Measurements from ENCODE around the gene ZC3H18. TPM values are rescaled to one million over a fixed set of nuclear protein-coding genes. Genes with fewer than 3 reads are reported as not detected.
A peak's percentile ranks its signal among the peaks of the same experiment; 100 is the strongest.

The ZC3H18 gene
- total RNA-seq, 1 donor from 2014 or later: 88.5 TPM

DNA sequence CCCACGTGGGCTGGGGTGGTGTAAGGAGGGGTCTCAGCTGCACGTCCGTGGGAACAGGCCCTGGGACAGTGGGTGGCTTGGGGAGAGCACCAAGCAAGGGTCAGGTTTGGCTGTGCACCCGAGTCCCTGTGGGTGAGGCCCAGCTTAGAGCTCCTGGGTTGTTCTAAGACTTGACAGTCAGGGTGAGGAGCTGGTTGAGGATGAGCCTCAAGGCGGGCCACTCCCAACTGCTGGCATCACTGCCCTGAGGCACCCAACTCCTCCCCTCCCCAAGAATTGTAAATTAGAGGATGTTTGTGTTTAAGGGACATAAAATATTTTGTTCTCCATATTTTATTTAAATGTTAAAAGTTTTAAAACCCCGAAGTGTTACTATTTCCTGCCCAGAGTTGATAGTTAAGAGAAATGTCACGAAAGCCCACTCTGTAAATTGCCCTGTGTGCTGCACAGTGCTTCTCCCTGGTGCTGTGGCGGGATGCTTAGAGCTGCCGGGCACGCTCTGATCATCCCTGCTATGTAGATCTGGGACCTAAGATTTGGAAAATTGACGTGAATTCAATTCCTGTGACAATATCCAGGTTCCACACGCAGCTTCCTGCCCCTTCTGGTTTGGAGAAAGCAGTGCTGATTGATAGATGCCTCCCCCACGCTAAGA lies 15.9 kb downstream of the ZC3H18 start:
- TF ChIP-seq, protein P1, sequence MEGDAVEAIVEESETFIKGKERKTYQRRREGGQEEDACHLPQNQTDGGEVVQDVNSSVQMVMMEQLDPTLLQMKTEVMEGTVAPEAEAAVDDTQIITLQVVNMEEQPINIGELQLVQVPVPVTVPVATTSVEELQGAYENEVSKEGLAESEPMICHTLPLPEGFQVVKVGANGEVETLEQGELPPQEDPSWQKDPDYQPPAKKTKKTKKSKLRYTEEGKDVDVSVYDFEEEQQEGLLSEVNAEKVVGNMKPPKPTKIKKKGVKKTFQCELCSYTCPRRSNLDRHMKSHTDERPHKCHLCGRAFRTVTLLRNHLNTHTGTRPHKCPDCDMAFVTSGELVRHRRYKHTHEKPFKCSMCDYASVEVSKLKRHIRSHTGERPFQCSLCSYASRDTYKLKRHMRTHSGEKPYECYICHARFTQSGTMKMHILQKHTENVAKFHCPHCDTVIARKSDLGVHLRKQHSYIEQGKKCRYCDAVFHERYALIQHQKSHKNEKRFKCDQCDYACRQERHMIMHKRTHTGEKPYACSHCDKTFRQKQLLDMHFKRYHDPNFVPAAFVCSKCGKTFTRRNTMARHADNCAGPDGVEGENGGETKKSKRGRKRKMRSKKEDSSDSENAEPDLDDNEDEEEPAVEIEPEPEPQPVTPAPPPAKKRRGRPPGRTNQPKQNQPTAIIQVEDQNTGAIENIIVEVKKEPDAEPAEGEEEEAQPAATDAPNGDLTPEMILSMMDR (conservative IDR thresholded peaks at IDR 0.05): no peak
- Mint-ChIP-seq H3K9me3 (no peaks in the 10 kb centered on the region), H3K4me3 (no peak overlapping the region), H3K27me3 (ENCODE audit: low read depth) (no peaks in the 10 kb centered on the region), H3K4me1 (no peaks in the 10 kb centered on the region), H3K36me3 (ENCODE audit: low read depth) (peaks cover 7% of the 10 kb centered on the region), H3K27ac (ENCODE audit: unreplicated experiment) (no peak overlapping the region)
- no peak for DNase-seq (ENCODE audit: low read depth, low spot score)

DNA sequence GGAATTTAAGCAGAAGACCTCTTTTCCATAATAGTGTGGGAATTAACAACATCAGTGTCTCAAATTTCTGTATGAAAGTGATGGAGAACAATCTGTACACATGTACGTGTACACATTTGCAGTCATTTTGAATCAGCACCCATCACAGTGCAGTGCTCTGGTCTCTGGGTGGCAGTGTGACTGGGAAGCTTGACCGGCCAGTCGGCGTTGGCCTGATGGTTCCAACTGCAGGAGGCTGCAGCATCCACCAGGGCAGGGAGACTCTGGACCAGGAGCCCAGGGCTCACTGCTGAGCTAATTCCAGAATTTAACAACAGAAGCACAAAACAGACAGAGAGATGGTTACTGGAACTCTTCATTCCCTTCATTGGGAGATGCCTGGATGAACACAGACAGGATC lies 17.9 kb downstream of the ZC3H18 start:
- H3K4me1 Mint-ChIP-seq: peaks cover 4% of the 10 kb centered on the region
- TF ChIP-seq, protein P1 (conservative IDR thresholded peaks at IDR 0.05): no peak
- H3K9me3 Mint-ChIP-seq: no peaks in the 10 kb centered on the region
- DNase-seq (ENCODE audit: low read depth, low spot score): no peak
- H3K36me3 Mint-ChIP-seq (ENCODE audit: low read depth): peaks cover 14% of the 10 kb centered on the region
- H3K27ac Mint-ChIP-seq (ENCODE audit: unreplicated experiment): no peak overlapping the region
- no peaks in the 10 kb centered on the region for H3K27me3 Mint-ChIP-seq (ENCODE audit: low read depth)
- H3K4me3 Mint-ChIP-seq: no peak overlapping the region

DNA sequence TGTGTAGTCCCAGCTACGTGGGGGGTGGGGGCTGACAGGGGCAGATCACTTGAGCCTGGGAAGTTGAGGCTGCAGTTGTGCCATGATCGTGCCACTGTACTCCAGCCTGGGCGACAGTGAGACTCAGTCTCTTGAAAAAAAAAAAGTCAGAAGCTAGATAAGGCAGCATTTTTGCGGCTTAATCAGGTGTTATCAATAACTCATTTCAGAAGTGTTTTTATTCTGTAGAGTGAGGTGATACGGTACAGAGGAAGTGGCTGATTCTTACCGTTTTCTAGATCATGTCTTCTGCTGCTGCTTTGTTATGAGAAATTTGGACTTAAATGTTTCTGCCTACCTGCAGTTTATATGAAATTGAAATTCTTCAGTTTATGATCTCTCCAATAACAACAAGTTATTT lies 18.6 kb downstream of the ZC3H18 start:
- no peak overlapping the region for H3K27ac Mint-ChIP-seq (ENCODE audit: unreplicated experiment)
- peaks cover 10% of the 10 kb centered on the region for H3K4me1 Mint-ChIP-seq
- no peaks in the 10 kb centered on the region for H3K9me3 Mint-ChIP-seq
- peaks cover 14% of the 10 kb centered on the region for H3K36me3 Mint-ChIP-seq (ENCODE audit: low read depth)
- DNase-seq (ENCODE audit: low read depth, low spot score): no peak
- H3K27me3 Mint-ChIP-seq (ENCODE audit: low read depth): no peaks in the 10 kb centered on the region
- no peak overlapping the region for H3K4me3 Mint-ChIP-seq
- TF ChIP-seq, protein P1 (conservative IDR thresholded peaks at IDR 0.05): no peak

DNA sequence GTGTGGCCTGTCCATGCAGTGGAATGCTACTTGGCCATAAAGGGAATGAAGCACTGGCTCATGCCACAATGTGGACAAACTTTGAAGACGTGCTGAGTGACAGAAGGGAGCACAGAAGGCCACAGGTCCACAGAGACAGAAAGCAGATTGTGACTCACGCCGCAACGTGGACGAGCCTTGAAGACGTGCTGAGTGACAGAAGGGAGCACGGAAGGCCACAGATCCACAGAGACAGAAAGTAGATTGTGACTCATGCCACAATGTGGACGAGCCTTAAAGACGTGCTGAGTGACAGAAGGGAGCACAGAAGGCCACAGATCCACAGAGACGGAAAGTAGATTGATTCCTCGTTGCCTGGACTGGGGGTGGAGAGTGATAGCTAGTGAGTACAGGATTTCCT lies 19.2 kb downstream of the ZC3H18 start:
- DNase-seq (ENCODE audit: low read depth, low spot score): no peak
- Mint-ChIP-seq H3K27me3 (ENCODE audit: low read depth) (no peaks in the 10 kb centered on the region), H3K27ac (ENCODE audit: unreplicated experiment) (peak overlapping the region; percentile 43), H3K4me3 (no peak overlapping the region), H3K4me1 (peaks cover 13% of the 10 kb centered on the region), H3K9me3 (no peaks in the 10 kb centered on the region), H3K36me3 (ENCODE audit: low read depth) (peaks cover 14% of the 10 kb centered on the region)
- TF ChIP-seq, protein P1 (conservative IDR thresholded peaks at IDR 0.05): no peak

DNA sequence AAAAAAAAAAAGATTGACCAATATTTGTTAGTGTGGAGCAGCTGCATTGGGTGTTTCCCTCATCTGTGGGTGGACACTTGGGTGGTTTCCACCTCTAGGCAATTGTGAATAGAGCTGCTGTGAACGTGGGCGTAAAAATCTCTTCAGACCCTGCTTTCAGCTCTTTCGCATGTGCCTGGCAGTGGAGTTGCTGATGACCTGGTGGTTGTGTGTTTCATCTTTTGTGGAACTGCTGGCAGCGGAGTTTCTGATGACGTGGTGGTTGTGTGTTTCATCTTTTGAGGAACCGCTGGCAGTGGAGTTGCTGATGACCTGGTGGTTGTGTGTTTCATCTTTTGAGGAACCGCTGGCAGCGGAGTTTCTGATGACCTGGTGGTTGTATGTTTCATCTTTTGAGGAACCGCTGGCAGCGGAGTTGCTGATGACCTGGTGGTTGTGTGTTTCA lies 21.4 kb downstream of the ZC3H18 start:
- H3K4me1 Mint-ChIP-seq: peaks cover 24% of the 10 kb centered on the region
- no peak for DNase-seq (ENCODE audit: low read depth, low spot score)
- peaks cover 16% of the 10 kb centered on the region for H3K36me3 Mint-ChIP-seq (ENCODE audit: low read depth)
- H3K27ac Mint-ChIP-seq (ENCODE audit: unreplicated experiment): no peak overlapping the region
- no peaks in the 10 kb centered on the region for H3K27me3 Mint-ChIP-seq (ENCODE audit: low read depth)
- no peak overlapping the region for H3K4me3 Mint-ChIP-seq
- TF ChIP-seq, protein P1 (conservative IDR thresholded peaks at IDR 0.05): no peak
- no peaks in the 10 kb centered on the region for H3K9me3 Mint-ChIP-seq

Measured in neural crest cell (in vitro differentiated cells).